K562 treated with DMSO at 1 percent for 48 hours (cell line): ENCODE measurements around the gene OR6K6. TPM values are rescaled to one million over a fixed set of nuclear protein-coding genes. Genes with fewer than 3 reads are reported as not detected.

Experiments used
- total RNA-seq: library from RNA; unstranded; fragments of 300-600 nt; gene quantifications from 2 replicates; pipeline ENCODE4 v1.2.3, GENCODE V29; 2022; ENCODE audit warnings: low replicate concordance; ENCODE audit errors: extremely low read depth

The OR6K6 gene, protein sequence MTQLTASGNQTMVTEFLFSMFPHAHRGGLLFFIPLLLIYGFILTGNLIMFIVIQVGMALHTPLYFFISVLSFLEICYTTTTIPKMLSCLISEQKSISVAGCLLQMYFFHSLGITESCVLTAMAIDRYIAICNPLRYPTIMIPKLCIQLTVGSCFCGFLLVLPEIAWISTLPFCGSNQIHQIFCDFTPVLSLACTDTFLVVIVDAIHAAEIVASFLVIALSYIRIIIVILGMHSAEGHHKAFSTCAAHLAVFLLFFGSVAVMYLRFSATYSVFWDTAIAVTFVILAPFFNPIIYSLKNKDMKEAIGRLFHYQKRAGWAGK
- not detected in 2 replicates for total RNA-seq

GRCh38 chr1:158754420-158754819 is at the start of gene OR6K6:
Gene OR6K6, plus strand, starts transcription at chr1:158754720. Its CDS starts 168 bp downstream, at chr1:158754888.

DNA sequence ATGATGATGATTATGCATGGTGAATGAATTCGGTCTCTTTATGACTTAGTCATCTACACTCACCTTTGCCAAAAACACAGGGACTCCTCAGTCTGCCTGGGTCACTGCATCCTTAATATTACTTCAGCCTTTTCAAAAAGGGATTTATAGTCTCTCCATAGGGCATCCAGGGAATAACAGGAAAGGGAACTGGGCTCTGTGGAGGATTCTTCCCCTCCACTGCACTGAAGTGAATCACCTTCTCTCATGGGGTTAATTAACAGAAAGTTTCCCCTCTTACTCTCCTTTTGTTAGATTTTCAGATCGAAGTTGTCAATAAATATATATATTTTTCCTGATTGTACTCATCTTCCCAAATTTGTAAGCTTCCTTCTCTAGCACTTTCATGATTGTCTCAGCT is 33.9 kb upstream of the OR6K6 start, which contains the start of gene OR6K3:
Gene OR6K3 (minus strand): TSS at position 101 of the 400 bp plus-strand sequence. CDS start 2,605 bp downstream, outside the sequence.

GRCh38 chr1:158771950-158772866 is 17.7 kb downstream of the OR6K6 start, which contains the start of gene OR6N1:
Gene OR6N1, minus strand, starts transcription at chr1:158772195. Its CDS starts 5,513 bp downstream, at chr1:158766682.

GRCh38 chr1:158781104-158781503 is 26.6 kb downstream of the OR6K6 start, which contains the start of gene OR6N2:
Gene OR6N2, minus strand, starts transcription at chr1:158781204. Its CDS starts 3,569 bp downstream, at chr1:158777635.

Other genes starting within 250 kb of the OR6K6 start
- not detected in 2 replicates for gene OR6Y1, start 200.3 kb upstream of the OR6K6 start, total RNA-seq
- not detected in 2 replicates for gene OR6P1, start 184.1 kb upstream of the OR6K6 start, total RNA-seq
- gene OR10X1, start 174.8 kb upstream of the OR6K6 start, total RNA-seq, result not detected in 2 replicates
- gene OR10Z1, start 149.5 kb upstream of the OR6K6 start, total RNA-seq, result not detected in 2 replicates
- gene SPTA1, start 68.0 kb upstream of the OR6K6 start, total RNA-seq, result not detected in 2 replicates
- not detected in 2 replicates for gene OR6K2, start 54.1 kb upstream of the OR6K6 start, total RNA-seq
- gene OR6K3, start 34.0 kb upstream of the OR6K6 start, total RNA-seq, result not detected in 2 replicates
- gene OR6N1, start 17.5 kb downstream of the OR6K6 start, total RNA-seq, result not detected in 2 replicates
- not detected in 2 replicates for gene OR6N2, start 26.5 kb downstream of the OR6K6 start, total RNA-seq
- gene MNDA, start 76.6 kb downstream of the OR6K6 start, total RNA-seq, result not detected in 2 replicates
- not detected in 2 replicates for gene PYHIN1, start 176.8 kb downstream of the OR6K6 start, total RNA-seq